SK-N-SH (cell line): ENCODE measurements around the gene GEN1. TPM values are rescaled to one million over a fixed set of nuclear protein-coding genes. Genes with fewer than 3 reads are reported as not detected.

Source experiments
- CTCF ChIA-PET: fragments of 300-600, 350-600 bp; formaldehyde crosslinking; extraction: SDS; loops from one replicate; lab custom pipeline; 2021; lab: Yijun Ruan, JAX
- POLR2A ChIA-PET: fragments of 350-600 bp; sonication (Branson Sonifier 250); formaldehyde crosslinking; extraction: SDS; loops from one replicate; lab custom pipeline; 2020; ENCODE audit warnings: antibody characterized with exemption, inconsistent platforms; lab: Yijun Ruan, JAX
- DNase-seq: peaks from one replicate; pipeline ENCODE4 v3.0.0; 2012
- H2AFZ ChIP-seq: fragments of 200-600 bp; sonication (generic); 2 replicates; pipeline ENCODE4 v1.8.1; 2016; ENCODE audit warnings: antibody characterized with exemption, mild to moderate bottlenecking, low read depth
- H3F3A ChIP-seq: fragments of 200-600 bp; sonication (generic); replicated peaks from 2 replicates; pipeline ENCODE3; 2016; ENCODE audit warnings: antibody characterized with exemption, mild to moderate bottlenecking; ENCODE audit not compliant: insufficient read depth
- H3K27ac ChIP-seq, 2 experiments: fragments of 200-500 bp in 1 of 2; fragments of 200-600 bp in 1 of 2; sonication (Bioruptor generic) in 1 of 2; sonication (generic), shearing (Covaris generic) in 1 of 2; 2 replicates each; pipeline versions ENCODE4 v1.5.1 to v1.6.1; 2014 to 2016; ENCODE audit warnings: low read depth in 2 of 2, inconsistent platforms in 1 of 2, low read length in 1 of 2, mild to moderate bottlenecking in 1 of 2, mixed read lengths in 1 of 2
- H3K27me3 ChIP-seq: fragments of 200-600 bp; sonication (generic), shearing (Covaris generic); 2 replicates; pipeline ENCODE4 v1.6.1; 2016; ENCODE audit warnings: mixed run types; ENCODE audit not compliant: insufficient read depth
- H3K36me3 ChIP-seq, 2 experiments: fragments of 200-500 bp in 1 of 2; fragments of 200-600 bp in 1 of 2; sonication (Bioruptor generic) in 1 of 2; sonication (generic) in 1 of 2; replicated peaks in 1 of 2; 2 replicates each; pipeline versions ENCODE3 to v1.5.1; 2014 to 2016; ENCODE audit warnings: low read length in 1 of 2, mild to moderate bottlenecking in 1 of 2; ENCODE audit not compliant: insufficient read depth in 2 of 2, control insufficient read depth in 1 of 2
- H3K4me1 ChIP-seq, 2 experiments: fragments of 200-500 bp in 1 of 2; fragments of 200-600 bp in 1 of 2; sonication (Bioruptor generic) in 1 of 2; sonication (generic), shearing (Covaris generic) in 1 of 2; 2 replicates each; pipeline versions ENCODE4 v1.5.1 to v1.6.1; 2014 to 2016; ENCODE audit warnings: low read depth in 1 of 2, low read length in 1 of 2, mixed run types in 1 of 2; ENCODE audit not compliant: insufficient read depth in 2 of 2, control insufficient read depth in 1 of 2
- H3K4me2 ChIP-seq: fragments of 200-600 bp; sonication (generic), shearing (Covaris generic); 2 replicates; pipeline ENCODE4 v1.6.1; 2017; ENCODE audit warnings: mixed run types
- H3K4me3 ChIP-seq, 2 experiments: fragments of 200-500 bp in 1 of 2; fragments of 200-600 bp in 1 of 2; sonication (Bioruptor generic) in 1 of 2; sonication (generic), shearing (Covaris generic) in 1 of 2; 2 replicates each; pipeline versions ENCODE4 v1.5.1 to v1.8.1; 2014 to 2016; ENCODE audit warnings: low read depth in 2 of 2, inconsistent platforms in 1 of 2, low read length in 1 of 2, mild to moderate bottlenecking in 1 of 2, mixed read lengths in 1 of 2, moderate library complexity in 1 of 2
- H3K79me2 ChIP-seq: fragments of 200-600 bp; sonication (generic); 2 replicates; pipeline ENCODE4 v1.8.1; 2017; ENCODE audit warnings: mild to moderate bottlenecking; ENCODE audit not compliant: insufficient read depth
- H3K9ac ChIP-seq: fragments of 200-600 bp; sonication (generic); 2 replicates; pipeline ENCODE4 v1.6.1; 2017; ENCODE audit warnings: mixed run types
- H3K9me2 ChIP-seq: fragments of 200-600 bp; sonication (generic); 2 replicates; pipeline ENCODE4 v1.6.1; 2017; ENCODE audit warnings: mixed run types
- H3K9me3 ChIP-seq: fragments of 200-600 bp; sonication (generic); 2 replicates; pipeline ENCODE4 v1.6.1; 2017; ENCODE audit warnings: mixed run types, mild to moderate bottlenecking, moderate library complexity
- H4K20me1 ChIP-seq: fragments of 200-600 bp; sonication (generic); 2 replicates; pipeline ENCODE4 v1.6.1; 2017; ENCODE audit warnings: mild to moderate bottlenecking, mixed run types; ENCODE audit not compliant: insufficient read depth
- CTCF ChIP-seq: fragments of 200-600 bp; sonication (generic); IDR thresholded peaks from 2 replicates; pipeline ENCODE4 v1.6.1; 2017; ENCODE audit warnings: antibody characterized with exemption, mild to moderate bottlenecking, moderate library complexity
- FOXJ3 ChIP-seq: sonication (generic); formaldehyde crosslinking; IDR thresholded peaks from 2 replicates; pipeline ENCODE4 v1.5.1; 2020; ENCODE audit warnings: mild to moderate bottlenecking, missing genetic modification reagents
- FOXM1 ChIP-seq: IDR thresholded peaks from 2 replicates; pipeline ENCODE4 v1.4.0; 2012; ENCODE audit warnings: low read depth, mild to moderate bottlenecking
- GABPA ChIP-seq: IDR thresholded peaks from 2 replicates; pipeline ENCODE4 v1.4.0; 2012; ENCODE audit warnings: low read depth, mild to moderate bottlenecking
- GATA2 ChIP-seq: sonication (generic); formaldehyde crosslinking; IDR thresholded peaks from 2 replicates; pipeline ENCODE4 v1.5.0; 2020; ENCODE audit warnings: mild to moderate bottlenecking, missing genetic modification reagents
- IRF3 ChIP-seq: fragments of 150-350 bp; IDR thresholded peaks from 2 replicates; pipeline ENCODE4 v1.6.1; 2016; ENCODE audit warnings: mild to moderate bottlenecking, low read depth, low read length
- MAX ChIP-seq: IDR thresholded peaks from 2 replicates; pipeline ENCODE4 v1.4.0; 2012; ENCODE audit warnings: low read depth
- MEF2A ChIP-seq: IDR thresholded peaks from 2 replicates; pipeline ENCODE4 v1.4.0; 2012; ENCODE audit warnings: low read depth, borderline replicate concordance
- MXI1 ChIP-seq: IDR thresholded peaks from 2 replicates; pipeline ENCODE4 v1.6.1; 2012; ENCODE audit warnings: mild to moderate bottlenecking, low read depth, low read length, improper control_type of control experiment
- NRF1 ChIP-seq: IDR thresholded peaks from 2 replicates; pipeline ENCODE4 v1.6.1; 2012; ENCODE audit warnings: low read depth, mild to moderate bottlenecking, low read length
- RAD21 ChIP-seq: IDR thresholded peaks from 2 replicates; pipeline ENCODE4 v1.6.1; 2012; ENCODE audit warnings: mild to moderate bottlenecking, low read length
- RFX5 ChIP-seq: IDR thresholded peaks from 2 replicates; pipeline ENCODE4 v1.6.1; 2012; ENCODE audit warnings: mild to moderate bottlenecking, improper control_type of control experiment, low read length
- RXRA ChIP-seq: IDR thresholded peaks from 2 replicates; pipeline ENCODE4 v1.4.0; 2012; ENCODE audit warnings: low read depth, mild to moderate bottlenecking, borderline replicate concordance
- SIN3A ChIP-seq: IDR thresholded peaks from 2 replicates; pipeline ENCODE4 v1.6.1; 2012; ENCODE audit warnings: low read depth, mild to moderate bottlenecking, low read length, moderate library complexity, borderline replicate concordance
- TAF1 ChIP-seq: IDR thresholded peaks from 2 replicates; pipeline ENCODE4 v1.6.1; 2012; ENCODE audit warnings: low read depth, mild to moderate bottlenecking, low read length, moderate library complexity, borderline replicate concordance
- TEAD4 ChIP-seq: IDR thresholded peaks from 2 replicates; pipeline ENCODE4 v1.4.0; 2012; ENCODE audit warnings: mild to moderate bottlenecking, borderline replicate concordance; ENCODE audit not compliant: insufficient read depth
- USF1 ChIP-seq: IDR thresholded peaks from 2 replicates; pipeline ENCODE4 v1.4.0; 2012; ENCODE audit warnings: low read depth, borderline replicate concordance
- USF2 ChIP-seq: fragments of 150-350 bp; IDR thresholded peaks from 2 replicates; pipeline ENCODE4 v1.6.1; 2017; ENCODE audit warnings: antibody characterized with exemption, low read length, low read depth, borderline replicate concordance
- YY1 ChIP-seq: IDR thresholded peaks from 2 replicates; pipeline ENCODE4 v1.4.0; 2012; ENCODE audit warnings: low read depth, mild to moderate bottlenecking
- WGBS: methylation state at CpG from one replicate; pipeline ENCODE4 v1.1.6; 2017; ENCODE audit warnings: low lambda C conversion rate; 5-methylcytosine and 5-hydroxymethylcytosine counted together
- polyA plus RNA-seq, 3 experiments: library from polyadenylated mRNA; depleted of rRNA; stranded (reverse); fragments of >200 nt; gene quantifications; 2 replicates each; pipeline ENCODE4 v1.2.3, GENCODE V29; 2012

Gene GEN1
- polyA plus RNA-seq, 1 of the 3 experiments (the other 2 are of a cell fraction): 5.3 TPM

- H3K36me3 ChIP-seq: peaks cover 8 to 12% of the 10 kb centered on the region in 2 experiments
- no peaks in the 10 kb centered on the region for H3K9me2 ChIP-seq
- ChIA-PET CTCF (interaction anchor here (0.8 to 4.2 kb wide), 6 partner anchors 10 to 110 kb away, joined by 3 to 23 read pairs (median 4); no protein-coding TSS in a partner anchor), POLR2A (no interaction called here)
- no peaks in the 10 kb centered on the region for H3K27me3 ChIP-seq
- H3K4me3 ChIP-seq: 0 out of 4 replicates have a peak overlapping the region, but pooled peaks of 1 of the 2 experiments have one; percentile 0
- H3K9me3 ChIP-seq: no peaks in the 10 kb centered on the region
- H3K4me1 ChIP-seq: peaks cover 25 to 40% of the 10 kb centered on the region in 2 experiments
- peak overlapping the region; percentile 10; the same call in 1 of the 2 replicates for H3K9ac ChIP-seq
- H4K20me1 ChIP-seq: no peaks in the 10 kb centered on the region
- 87% methylated on average over 6 of the region's 6 CpGs for WGBS
- peaks cover 91% of the 10 kb centered on the region for H3K79me2 ChIP-seq
- peak overlapping the region; percentile 14; the same call in 1 of the 2 replicates for H2AFZ ChIP-seq
- TF ChIP-seq RAD21 (no peak), RFX5 (no peak), IRF3 (no peak), MEF2A (no peak), USF2 (no peak), MAX (no peak), GATA2 (CRISPR knock-in tag) (no peak), NRF1 (no peak), FOXM1 (no peak), RXRA (no peak), TAF1 (no peak), YY1 (no peak), USF1 (no peak), SIN3A (no peak)
- H3K4me2 ChIP-seq: peak overlapping the region; percentile 55
- DNase-seq: no peak
- H3K27ac ChIP-seq: peak overlapping the region in 1 of 2 experiments; percentile 21; a peak in 3 of 4 replicates
- H3F3A ChIP-seq: peaks cover 8% of the 10 kb centered on the region
Observed at GRCh38 chr2:17756668-17757067, 2.7 kb downstream of the GEN1 start.

- H2AFZ ChIP-seq: no peak overlapping the region; the same call in 1 of the 2 replicates
- no peak for DNase-seq
- H3K27me3 ChIP-seq: no peaks in the 10 kb centered on the region
- H3K4me3 ChIP-seq: peak overlapping the region in 1 of 2 experiments; percentile 0; a peak in 2 of 4 replicates
- POLR2A ChIA-PET: no interaction called here
- H3F3A ChIP-seq: peaks cover 8% of the 10 kb centered on the region
- H3K4me2 ChIP-seq: peak overlapping the region; percentile 55
- peak overlapping the region; percentile 21 to 39 for H3K27ac ChIP-seq
- H3K4me1 ChIP-seq: peaks cover 25 to 35% of the 10 kb centered on the region in 2 experiments
- no peaks in the 10 kb centered on the region for H4K20me1 ChIP-seq
- peak overlapping the region; percentile 10; the same call in 1 of the 2 replicates for H3K9ac ChIP-seq
- CTCF ChIA-PET: interaction anchor here (0.8 to 4.2 kb wide), 9 partner anchors 10 to 111 kb away, joined by 3 to 23 read pairs (median 4); no protein-coding TSS in a partner anchor
- no peaks in the 10 kb centered on the region for H3K9me2 ChIP-seq
- H3K36me3 ChIP-seq: peaks cover 11 to 14% of the 10 kb centered on the region in 2 experiments
- H3K79me2 ChIP-seq: peaks cover 87% of the 10 kb centered on the region
- 50% methylated on average over 2 of the region's 2 CpGs for WGBS
- no peaks in the 10 kb centered on the region for H3K9me3 ChIP-seq
- TF ChIP-seq NRF1: no peak
- no peak for TF ChIP-seq RXRA
- TF ChIP-seq RFX5: no peak
- no peak for TF ChIP-seq TAF1
- no peak for TF ChIP-seq USF2
- no peak for TF ChIP-seq MEF2A
- no peak for TF ChIP-seq TEAD4
- 0 out of 2 replicates have a peak, but pooled peaks have one; percentile 13 for TF ChIP-seq GABPA
- no peak for TF ChIP-seq FOXJ3 (CRISPR knock-in tag)
- TF ChIP-seq USF1: no peak
- no peak for TF ChIP-seq MXI1
- no peak for TF ChIP-seq CTCF
Observed at GRCh38 chr2:17757321-17757720, 3.4 kb downstream of the GEN1 start.
